ENCODE measurements around the gene ENKD1. TPM values are rescaled to one million over a fixed set of nuclear protein-coding genes. Genes with fewer than 3 reads are reported as not detected.

Gene ENKD1
- total RNA-seq, 2 donors from 2014 or later = 9.2 to 12.3 TPM

DNA sequence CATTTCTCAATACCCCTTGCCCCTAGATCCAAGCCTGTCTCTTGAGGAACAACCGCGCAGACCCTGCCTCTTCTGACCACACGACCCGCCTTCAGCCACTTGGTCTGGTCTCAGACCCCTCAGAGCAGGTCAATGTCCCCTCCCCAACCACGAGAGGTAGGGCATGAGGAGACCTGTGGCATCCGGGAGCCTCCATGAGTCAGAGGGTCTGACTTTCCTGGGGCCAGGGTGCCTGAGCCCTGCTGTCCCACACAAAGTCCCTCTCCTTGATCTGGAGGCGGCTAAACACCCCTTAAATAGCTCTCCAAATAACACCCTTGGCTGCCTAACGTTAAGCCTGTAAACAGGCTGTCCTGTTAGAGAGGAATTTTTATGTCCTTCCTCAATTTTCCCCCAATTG is 16.5 kb downstream of the ENKD1 start:
- no peaks in the 10 kb centered on the region for H3K9me3 ChIP-seq
- peaks cover 0 to 27% of the 10 kb centered on the region in 2 donors for H3K4me1 ChIP-seq
- no peak overlapping the region for H3K4me3 ChIP-seq
- H3K27me3 ChIP-seq = peaks cover 12 to 30% of the 10 kb centered on the region in 2 donors
- H3K27ac ChIP-seq = no peak overlapping the region
- TF ChIP-seq, protein P1, sequence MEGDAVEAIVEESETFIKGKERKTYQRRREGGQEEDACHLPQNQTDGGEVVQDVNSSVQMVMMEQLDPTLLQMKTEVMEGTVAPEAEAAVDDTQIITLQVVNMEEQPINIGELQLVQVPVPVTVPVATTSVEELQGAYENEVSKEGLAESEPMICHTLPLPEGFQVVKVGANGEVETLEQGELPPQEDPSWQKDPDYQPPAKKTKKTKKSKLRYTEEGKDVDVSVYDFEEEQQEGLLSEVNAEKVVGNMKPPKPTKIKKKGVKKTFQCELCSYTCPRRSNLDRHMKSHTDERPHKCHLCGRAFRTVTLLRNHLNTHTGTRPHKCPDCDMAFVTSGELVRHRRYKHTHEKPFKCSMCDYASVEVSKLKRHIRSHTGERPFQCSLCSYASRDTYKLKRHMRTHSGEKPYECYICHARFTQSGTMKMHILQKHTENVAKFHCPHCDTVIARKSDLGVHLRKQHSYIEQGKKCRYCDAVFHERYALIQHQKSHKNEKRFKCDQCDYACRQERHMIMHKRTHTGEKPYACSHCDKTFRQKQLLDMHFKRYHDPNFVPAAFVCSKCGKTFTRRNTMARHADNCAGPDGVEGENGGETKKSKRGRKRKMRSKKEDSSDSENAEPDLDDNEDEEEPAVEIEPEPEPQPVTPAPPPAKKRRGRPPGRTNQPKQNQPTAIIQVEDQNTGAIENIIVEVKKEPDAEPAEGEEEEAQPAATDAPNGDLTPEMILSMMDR (IDR thresholded peaks at IDR 0.05) = no peak
- no peaks in the 10 kb centered on the region for H3K36me3 ChIP-seq
- no peak for DNase-seq (ENCODE audit: low spot score)

DNA sequence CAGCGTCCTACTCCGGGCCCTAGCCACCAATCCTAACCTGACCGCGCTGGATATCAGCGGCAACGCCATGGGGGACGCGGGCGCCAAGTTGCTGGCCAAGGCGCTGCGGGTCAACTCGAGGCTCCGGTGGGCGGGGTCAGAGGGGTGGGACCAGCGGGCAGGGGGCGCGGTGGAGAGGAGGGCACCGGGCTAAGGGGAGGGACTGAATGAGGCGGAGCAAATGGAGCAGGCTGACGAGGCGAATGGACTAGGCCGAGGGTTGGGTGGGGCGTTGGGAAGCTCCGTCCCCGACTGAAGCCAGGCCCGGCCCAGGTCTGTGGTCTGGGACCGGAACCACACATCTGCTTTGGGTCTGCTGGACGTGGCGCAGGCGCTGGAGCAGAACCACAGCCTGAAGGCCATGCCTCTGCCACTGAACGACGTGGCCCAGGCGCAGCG is 17.0 kb downstream of the ENKD1 start:
- no peak overlapping the region for H3K4me3 ChIP-seq
- peaks cover 11 to 30% of the 10 kb centered on the region in 2 donors for H3K27me3 ChIP-seq
- TF ChIP-seq, protein P1 (IDR thresholded peaks at IDR 0.05) = no peak
- H3K36me3 ChIP-seq = no peaks in the 10 kb centered on the region
- H3K9me3 ChIP-seq = no peaks in the 10 kb centered on the region
- no peak for DNase-seq (ENCODE audit: low spot score)
- peaks cover 0 to 32% of the 10 kb centered on the region in 2 donors for H3K4me1 ChIP-seq
- no peak overlapping the region for H3K27ac ChIP-seq

DNA sequence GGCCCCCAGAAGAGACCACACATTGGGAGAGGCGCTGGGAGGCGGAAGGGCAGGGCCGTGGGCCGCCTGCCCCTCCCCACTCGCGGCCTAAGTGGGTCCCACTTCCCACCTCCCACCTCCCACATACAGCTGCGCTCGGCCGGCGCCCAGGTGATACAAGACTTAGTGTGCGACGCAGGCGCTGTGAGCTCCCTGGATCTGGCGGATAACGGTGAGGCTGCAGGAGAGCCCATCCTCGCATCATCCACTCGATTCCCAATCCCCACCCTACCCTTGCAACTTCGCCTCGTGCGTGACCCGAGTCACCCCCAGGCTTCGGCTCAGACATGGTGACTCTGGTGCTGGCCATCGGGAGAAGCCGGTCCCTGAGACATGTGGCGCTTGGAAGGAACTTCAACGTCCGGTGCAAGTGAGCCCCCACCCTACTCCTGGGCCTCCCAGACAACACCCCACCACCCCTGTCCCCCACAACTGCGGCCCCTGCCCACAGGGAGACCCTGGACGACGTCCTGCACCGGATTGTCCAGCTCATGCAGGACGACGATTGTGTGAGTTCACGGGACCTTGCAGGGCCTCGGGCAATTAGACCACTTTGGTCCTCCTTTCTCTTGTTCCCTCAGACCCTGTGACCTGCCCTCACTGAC is 17.7 kb downstream of the ENKD1 start:
- Histone ChIP-seq H3K36me3 (no peaks in the 10 kb centered on the region), H3K27me3 (peaks cover 7 to 24% of the 10 kb centered on the region in 2 donors), H3K9me3 (no peaks in the 10 kb centered on the region), H3K4me1 (peaks cover 0 to 33% of the 10 kb centered on the region in 2 donors), H3K4me3 (no peak overlapping the region), H3K27ac (no peak overlapping the region)
- DNase-seq (ENCODE audit: low spot score) = no peak
- TF ChIP-seq, protein P1 (IDR thresholded peaks at IDR 0.05) = no peak

DNA sequence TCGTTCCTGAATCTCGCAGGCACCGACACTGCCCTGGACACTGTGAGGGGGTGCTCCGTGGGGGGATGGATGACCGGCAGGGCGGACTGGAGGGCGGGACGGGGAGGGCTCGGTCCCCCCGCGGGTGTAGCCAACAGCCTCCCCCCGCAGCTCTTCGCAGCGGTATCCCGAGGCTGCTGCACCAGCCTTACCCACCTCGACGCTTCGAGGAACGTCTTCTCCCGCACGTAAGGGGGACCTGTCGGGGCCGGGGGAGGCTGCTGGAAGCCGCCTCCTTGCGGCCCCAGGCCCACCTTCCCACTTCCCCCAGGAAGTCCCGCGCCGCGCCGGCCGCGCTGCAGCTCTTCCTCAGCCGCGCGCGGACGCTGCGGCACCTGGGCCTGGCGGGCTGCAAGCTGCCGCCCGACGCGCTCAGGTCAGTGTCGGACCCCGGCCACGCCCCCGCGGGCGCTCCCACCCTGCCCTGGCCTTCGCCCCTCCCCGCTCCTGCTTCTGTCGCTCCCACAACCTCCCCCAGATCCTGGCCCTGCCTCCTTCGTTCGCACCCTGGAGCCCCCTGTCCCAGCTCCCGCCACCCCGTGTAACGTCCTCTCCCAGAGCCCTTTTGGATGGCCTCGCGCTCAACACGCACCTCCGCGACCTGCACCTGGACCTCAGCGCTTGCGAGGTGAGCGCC is 18.3 kb downstream of the ENKD1 start:
- TF ChIP-seq, protein P1 (IDR thresholded peaks at IDR 0.05) = no peak
- Histone ChIP-seq H3K27ac (no peak overlapping the region), H3K9me3 (no peaks in the 10 kb centered on the region), H3K27me3 (peaks cover 7 to 23% of the 10 kb centered on the region in 2 donors), H3K4me1 (peaks cover 0 to 27% of the 10 kb centered on the region in 2 donors), H3K4me3 (no peak overlapping the region), H3K36me3 (no peaks in the 10 kb centered on the region)
- no peak for DNase-seq (ENCODE audit: low spot score)

DNA sequence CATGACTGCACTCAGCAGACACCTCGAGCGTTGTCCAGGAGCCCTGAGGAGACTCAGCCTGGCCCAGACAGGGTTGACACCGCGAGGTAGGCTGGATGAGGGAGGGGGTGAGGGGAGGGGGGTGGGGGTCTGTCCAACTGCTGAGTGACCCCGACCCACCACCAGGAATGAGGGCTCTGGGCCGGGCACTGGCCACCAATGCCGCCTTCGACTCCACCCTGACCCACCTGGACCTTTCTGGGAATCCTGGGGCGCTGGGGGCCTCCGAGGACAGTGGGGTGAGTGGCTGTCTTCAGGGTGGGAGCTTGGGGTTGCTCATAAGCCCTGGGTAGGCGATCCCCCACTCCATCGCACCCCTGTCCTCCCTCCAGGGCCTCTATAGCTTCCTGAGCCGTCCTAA is 18.9 kb downstream of the ENKD1 start:
- Histone ChIP-seq H3K9me3 (no peaks in the 10 kb centered on the region), H3K36me3 (no peaks in the 10 kb centered on the region), H3K27ac (no peak overlapping the region), H3K27me3 (peaks cover 7 to 23% of the 10 kb centered on the region in 2 donors), H3K4me3 (no peak overlapping the region), H3K4me1 (peaks cover 0 to 25% of the 10 kb centered on the region in 2 donors)
- TF ChIP-seq, protein P1 (IDR thresholded peaks at IDR 0.05) = no peak
- no peak for DNase-seq (ENCODE audit: low spot score)
